ENCODE measurements around the gene IL10RB. TPM values are rescaled to one million over a fixed set of nuclear protein-coding genes. Genes with fewer than 3 reads are reported as not detected.

IL10RB gene
- total and polyA plus RNA-seq, 2 of the 8 experiments (the other 6 are each of a cell fraction or from before 2014, with no cell fraction given) = 2.7 to 3.2 TPM

- TF ChIP-seq CHD7 (IDR thresholded peaks at IDR 0.05; ENCODE audit: insufficient replicate concordance, low read length) (no peak), TAF7 (optimal IDR thresholded peaks at IDR 0.05; ENCODE audit: borderline replicate concordance, low read depth, low read length) (no peak), POU5F1 (IDR thresholded peaks at IDR 0.05; ENCODE audit: low read depth, low read length) (no peak), RBBP5 (IDR thresholded peaks at IDR 0.05; ENCODE audit: borderline replicate concordance, low read depth, low read length) (no peak)
Observed at GRCh38 chr21:33313183-33313582, 47.0 kb downstream of the IL10RB start (continued).

Data from H1 (cell line).